HepG2 (cell line): ENCODE results near the gene CRTAC1. TPM values are rescaled to one million over a fixed set of nuclear protein-coding genes. Genes with fewer than 3 reads are reported as not detected.

ENCODE experiments used
- ATAC-seq: fragments of 200-7000 bp; cut with Tn5 transposase; 3 replicates; pipeline ENCODE4 v1.9.1; 2020; ENCODE audit warnings: mild to moderate bottlenecking, moderate library complexity
- BruUV-seq: library from RNA; stranded (reverse); fragments of 400-500 nt; replicated peaks from 2 replicates; lab custom pipeline; 2021; lab: Mats Ljungman, UMichigan
- CTCF ChIA-PET: fragments of 300-600 bp; formaldehyde crosslinking; extraction: SDS; loops from one replicate; lab custom pipeline; 2021; ENCODE audit warnings: low total read pairs, inconsistent platforms, low intra/inter-chr PET ratio; lab: Yijun Ruan, JAX
- POLR2A ChIA-PET: fragments of 350-600 bp; sonication (Branson Sonifier 250); formaldehyde crosslinking; loops from one replicate; lab custom pipeline; 2020; ENCODE audit warnings: antibody characterized with exemption, inconsistent platforms; lab: Yijun Ruan, JAX
- DNase-seq: peaks from one replicate; pipeline ENCODE4 v3.0.0-alpha.2; 2015; ENCODE audit warnings: low spot score
- FAIRE-seq: peaks from 3 replicates; lab custom pipeline; 2011; peaks lifted over from hg19 to GRCh38; lab: Jason Lieb, UNC
- H2AFZ ChIP-seq: one replicate; pipeline ENCODE4 v1.6.1; 2011; ENCODE audit warnings: low read length, inconsistent platforms
- H3K27ac ChIP-seq: fragments of 300-600 bp; 3 replicates; pipeline ENCODE4 v1.8.0; 2011; ENCODE audit warnings: mixed run types, mild to moderate bottlenecking, mixed read lengths, low read length, inconsistent platforms; ENCODE audit not compliant: insufficient read depth; ENCODE audit errors: extremely low read length
- H3K27me3 ChIP-seq, 2 experiments: fragments of 200-600 bp in 1 of 2; 2 replicates in 1 of 2; 3 replicates in 1 of 2; pipeline versions ENCODE4 v1.6.0 to v1.8.0; 2011; ENCODE audit warnings: low read length in 2 of 2, mild to moderate bottlenecking in 2 of 2, moderate library complexity in 2 of 2, inconsistent platforms in 1 of 2; ENCODE audit not compliant: insufficient read depth in 2 of 2, control insufficient read depth in 1 of 2
- H3K36me3 ChIP-seq, 2 experiments: fragments of 200-600 bp in 1 of 2; replicated peaks in 1 of 2; 2 replicates in 1 of 2; 3 replicates in 1 of 2; pipeline versions ENCODE4 v1.5.1 to v1.8.0; 2011; ENCODE audit warnings: low read length in 2 of 2, inconsistent platforms in 1 of 2; ENCODE audit not compliant: insufficient read depth in 2 of 2, control insufficient read depth in 1 of 2
- H3K4me1 ChIP-seq: 2 replicates; pipeline ENCODE4 v1.5.1; 2012; ENCODE audit warnings: low read length, inconsistent platforms; ENCODE audit not compliant: insufficient read depth
- H3K4me2 ChIP-seq: 2 replicates; pipeline ENCODE4 v1.6.0; 2011; ENCODE audit warnings: low read depth, low read length, inconsistent platforms
- H3K4me3 ChIP-seq, 3 experiments: fragments of 200-600 bp in 1 of 3; sonication (generic), shearing (Covaris generic) in 1 of 3; replicated peaks in 1 of 3; 2 replicates each; pipeline ENCODE4 v1.5.1; 2011 to 2016; ENCODE audit warnings: low read length in 3 of 3, inconsistent platforms in 2 of 3, low read depth in 2 of 3, mild to moderate bottlenecking in 2 of 3, control low read depth in 1 of 3, mixed read lengths in 1 of 3; ENCODE audit not compliant: insufficient read depth in 1 of 3
- H3K79me2 ChIP-seq: one replicate; pipeline ENCODE4 v1.6.1; 2011; ENCODE audit warnings: low read length, inconsistent platforms; ENCODE audit not compliant: insufficient read depth
- H3K9ac ChIP-seq: 2 replicates; pipeline ENCODE4 v1.6.0; 2011; ENCODE audit warnings: mild to moderate bottlenecking, low read depth, low read length, inconsistent platforms; ENCODE audit not compliant: insufficient read depth
- H3K9me3 ChIP-seq: 2 replicates; pipeline ENCODE4 v1.5.1; 2012; ENCODE audit warnings: mild to moderate bottlenecking, low read length
- H4K20me1 ChIP-seq: 2 replicates; pipeline ENCODE4 v1.6.0; 2011; ENCODE audit warnings: inconsistent platforms, mild to moderate bottlenecking, low read length, moderate library complexity; ENCODE audit not compliant: insufficient read depth
- AKAP8 ChIP-seq: sonication (generic); formaldehyde crosslinking; IDR thresholded peaks from 2 replicates; pipeline ENCODE4 v1.5.1; 2020; ENCODE audit warnings: mild to moderate bottlenecking, missing genetic modification reagents
- CREB1 ChIP-seq, 2 experiments: fragments of 450-650 bp in 1 of 2; IDR thresholded peaks; 2 replicates each; pipeline ENCODE4 v1.6.1; 2016 to 2017; ENCODE audit warnings: control low read depth in 1 of 2, mild to moderate bottlenecking in 1 of 2, missing compliant biosample characterization in 1 of 2, missing genetic modification characterization in 1 of 2
- SOX13 ChIP-seq, 3 experiments: fragments of 450-650 bp in 1 of 3; sonication (generic) in 1 of 3; formaldehyde crosslinking in 1 of 3; IDR thresholded peaks in 2 of 3; conservative IDR thresholded peaks in 1 of 3; 2 replicates each; pipeline versions ENCODE4 v1.5.0 to v1.6.1; 2016 to 2020; ENCODE audit warnings: antibody characterized with exemption in 1 of 3, mild to moderate bottlenecking in 1 of 3, missing compliant biosample characterization in 1 of 3, missing genetic modification reagents in 1 of 3, moderate library complexity in 1 of 3
- TOPORS ChIP-seq: sonication (generic); formaldehyde crosslinking; IDR thresholded peaks from 2 replicates; pipeline ENCODE4 v1.8.0; 2023; ENCODE audit warnings: mild to moderate bottlenecking, missing genetic modification reagents
- ZNF589 ChIP-seq: sonication (generic); formaldehyde crosslinking; conservative IDR thresholded peaks from 2 replicates; pipeline ENCODE4 v1.8.0; 2022; ENCODE audit warnings: mild to moderate bottlenecking, moderate library complexity, missing genetic modification reagents
- ZNF775 ChIP-seq: sonication (generic); formaldehyde crosslinking; IDR thresholded peaks from 2 replicates; pipeline ENCODE4 v1.4.0; 2020; ENCODE audit warnings: missing genetic modification reagents, mild to moderate bottlenecking, moderate library complexity, borderline replicate concordance
- WGBS: methylation state at CpG from one replicate; pipeline ENCODE4 v1.1.6; 2017; ENCODE audit warnings: low lambda C conversion rate; 5-methylcytosine and 5-hydroxymethylcytosine counted together
- in situ Hi-C: cut with HindIII; loops from 2 replicates; pipeline ENCODE4 v1.10.0; 2017; ENCODE audit warnings: low pct_unique_long_range_greater_than_20kb; ENCODE audit not compliant: extremely low pct_ligation_motif_present
- intact Hi-C: fragments of 100-400 bp; cut with micrococcal nuclease; formaldehyde crosslinking; loops from one replicate; pipeline ENCODE4 v1.10.0; 2022; ENCODE audit not compliant: unreplicated experiment
- polyA plus RNA-seq, 8 experiments: library from polyadenylated mRNA; depleted of rRNA in 3 of 8; stranded (reverse) in 7 of 8; unstranded in 1 of 8; fragments of >200 nt; fragmentation: Illumina TruSeq in 4 of 8; extraction: Trizol in 4 of 8; gene quantifications; 2 replicates each; pipeline versions ENCODE4 v1.2.1 to v1.2.3, GENCODE V29; 2011 to 2016; ENCODE audit warnings: low read depth in 4 of 8, missing spikeins in 1 of 8, mixed read lengths in 1 of 8; ENCODE audit not compliant: insufficient read depth in 1 of 8
- total RNA-seq, 5 experiments: library from RNA; depleted of rRNA; stranded (reverse); fragments of >200 nt; fragmentation: Illumina TruSeq; extraction: Trizol; gene quantifications; 2 replicates each; pipeline ENCODE4 v1.2.3, GENCODE V29; 2016; ENCODE audit warnings: low read depth in 1 of 5
- TF ChIP-seq, protein P1 (sequence below), 2 experiments: fragments of 450-650 bp in 1 of 2; sonication (generic) in 1 of 2; formaldehyde crosslinking in 1 of 2; IDR thresholded peaks; 2 replicates each; pipeline versions ENCODE4 v1.6.1 to v1.8.0; 2016 to 2022; ENCODE audit warnings: antibody characterized with exemption in 1 of 2, mild to moderate bottlenecking in 1 of 2, missing genetic modification reagents in 1 of 2

The CRTAC1 gene
- total and polyA plus RNA-seq, 2 of the 13 experiments (the other 11 are each of a cell fraction or from before 2014, with no cell fraction given): not detected

DNA sequence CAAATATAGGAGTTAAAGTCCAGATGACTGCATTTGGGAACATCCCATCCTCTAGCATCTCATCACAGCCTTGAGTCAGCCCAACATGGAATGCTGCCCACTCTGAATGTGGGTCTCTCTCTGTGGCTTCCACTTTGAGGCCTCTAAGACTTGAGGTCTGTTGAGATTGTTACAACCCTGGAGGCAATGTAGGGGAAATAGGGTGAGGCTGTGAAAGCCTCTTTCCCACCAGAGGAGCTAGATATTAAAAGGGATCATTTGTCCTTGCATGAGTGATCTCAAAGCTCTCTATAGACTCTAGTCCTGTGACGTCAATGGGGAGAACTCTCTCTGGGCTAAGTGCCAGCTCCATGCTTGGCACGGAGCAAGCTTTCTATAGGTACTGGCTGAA, 187.1 kb downstream of the CRTAC1 start:
- no peak for DNase-seq
- in situ Hi-C loops: no loop called here
- no peak for ATAC-seq
- Histone ChIP-seq H3K27ac (no peak overlapping the region), H2AFZ (no peak overlapping the region), H3K9ac (no peak overlapping the region), H4K20me1 (no peaks in the 10 kb centered on the region), H3K4me3 (no peak overlapping the region), H3K4me2 (no peak overlapping the region), H3K27me3 (peaks cover 0 to 6% of the 10 kb centered on the region in 2 experiments; a peak in 1 of 5 replicates), H3K4me1 (no peaks in the 10 kb centered on the region), H3K36me3 (no peaks in the 10 kb centered on the region), H3K9me3 (no peaks in the 10 kb centered on the region), H3K79me2 (no peaks in the 10 kb centered on the region)
- POLR2A ChIA-PET: no interaction called here
- no peak for FAIRE-seq
- WGBS: no CpG with 5 or more reads among the region's 2 CpGs
- CTCF ChIA-PET: no interaction called here
- no TSS peak for BruUV-seq
- intact Hi-C loops: no loop called here
- TF ChIP-seq ZNF775 (CRISPR knock-in tag): no peak
- peak; percentile 46 for TF ChIP-seq CREB1 (IDR thresholded peaks at IDR 0.05)
- TF ChIP-seq CREB1 (CRISPR knock-in tag; IDR thresholded peaks at IDR 0.05): no peak

DNA sequence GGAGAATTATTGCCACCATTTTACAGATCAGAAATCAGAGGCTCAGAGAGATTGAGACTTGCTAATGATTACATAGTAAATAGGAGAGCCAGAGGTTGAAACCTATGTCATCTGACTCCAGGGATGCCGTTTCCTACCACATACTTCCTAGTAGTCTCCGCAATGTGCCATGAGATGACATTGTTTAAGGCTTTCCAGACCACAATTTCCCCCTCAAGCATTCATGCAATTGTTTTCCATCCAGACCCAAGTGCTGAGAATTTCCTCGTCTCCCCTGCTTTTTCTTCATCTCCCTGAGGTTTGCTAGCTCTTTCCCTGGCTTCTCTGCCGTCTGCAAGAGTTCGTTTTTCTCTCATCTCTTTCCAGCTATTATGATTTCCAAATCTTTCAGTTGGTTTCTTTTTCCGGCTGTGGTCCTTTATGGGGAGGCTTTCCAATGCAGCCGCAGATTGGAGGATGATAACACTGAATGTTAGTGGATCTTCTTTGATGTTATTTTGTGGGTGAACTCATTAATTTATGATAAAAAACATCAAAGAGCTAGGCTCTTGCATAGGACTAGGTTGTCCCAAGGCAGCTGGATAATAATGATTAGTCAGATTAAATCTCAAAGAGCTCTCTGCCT, 187.7 kb downstream of the CRTAC1 start:
- in situ Hi-C loops: no loop called here
- TF ChIP-seq TOPORS (CRISPR knock-in tag): no peak
- no peak for TF ChIP-seq ZNF589 (CRISPR knock-in tag)
- TF ChIP-seq, protein P1, sequence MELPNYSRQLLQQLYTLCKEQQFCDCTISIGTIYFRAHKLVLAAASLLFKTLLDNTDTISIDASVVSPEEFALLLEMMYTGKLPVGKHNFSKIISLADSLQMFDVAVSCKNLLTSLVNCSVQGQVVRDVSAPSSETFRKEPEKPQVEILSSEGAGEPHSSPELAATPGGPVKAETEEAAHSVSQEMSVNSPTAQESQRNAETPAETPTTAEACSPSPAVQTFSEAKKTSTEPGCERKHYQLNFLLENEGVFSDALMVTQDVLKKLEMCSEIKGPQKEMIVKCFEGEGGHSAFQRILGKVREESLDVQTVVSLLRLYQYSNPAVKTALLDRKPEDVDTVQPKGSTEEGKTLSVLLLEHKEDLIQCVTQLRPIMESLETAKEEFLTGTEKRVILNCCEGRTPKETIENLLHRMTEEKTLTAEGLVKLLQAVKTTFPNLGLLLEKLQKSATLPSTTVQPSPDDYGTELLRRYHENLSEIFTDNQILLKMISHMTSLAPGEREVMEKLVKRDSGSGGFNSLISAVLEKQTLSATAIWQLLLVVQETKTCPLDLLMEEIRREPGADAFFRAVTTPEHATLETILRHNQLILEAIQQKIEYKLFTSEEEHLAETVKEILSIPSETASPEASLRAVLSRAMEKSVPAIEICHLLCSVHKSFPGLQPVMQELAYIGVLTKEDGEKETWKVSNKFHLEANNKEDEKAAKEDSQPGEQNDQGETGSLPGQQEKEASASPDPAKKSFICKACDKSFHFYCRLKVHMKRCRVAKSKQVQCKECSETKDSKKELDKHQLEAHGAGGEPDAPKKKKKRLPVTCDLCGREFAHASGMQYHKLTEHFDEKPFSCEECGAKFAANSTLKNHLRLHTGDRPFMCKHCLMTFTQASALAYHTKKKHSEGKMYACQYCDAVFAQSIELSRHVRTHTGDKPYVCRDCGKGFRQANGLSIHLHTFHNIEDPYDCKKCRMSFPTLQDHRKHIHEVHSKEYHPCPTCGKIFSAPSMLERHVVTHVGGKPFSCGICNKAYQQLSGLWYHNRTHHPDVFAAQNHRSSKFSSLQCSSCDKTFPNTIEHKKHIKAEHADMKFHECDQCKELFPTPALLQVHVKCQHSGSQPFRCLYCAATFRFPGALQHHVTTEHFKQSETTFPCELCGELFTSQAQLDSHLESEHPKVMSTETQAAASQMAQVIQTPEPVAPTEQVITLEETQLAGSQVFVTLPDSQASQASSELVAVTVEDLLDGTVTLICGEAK (IDR thresholded peaks at IDR 0.05): no peak
- TF ChIP-seq, protein P1 (CRISPR knock-in tag; IDR thresholded peaks at IDR 0.05): no peak
- TF ChIP-seq SOX13 (IDR thresholded peaks at IDR 0.05): no peak
- no peak for TF ChIP-seq SOX13 (CRISPR knock-in tag; conservative IDR thresholded peaks at IDR 0.05 in 1 of 2, IDR thresholded peaks at IDR 0.05 in 1 of 2)
- TF ChIP-seq AKAP8 (CRISPR knock-in tag): no peak

More for the DNA sequence above, 187.7 kb downstream of the CRTAC1 start:
- Histone ChIP-seq H3K4me2 (no peak overlapping the region), H3K79me2 (no peaks in the 10 kb centered on the region), H2AFZ (no peak overlapping the region), H4K20me1 (no peaks in the 10 kb centered on the region), H3K4me1 (no peaks in the 10 kb centered on the region), H3K27me3 (peaks cover 0 to 4% of the 10 kb centered on the region in 2 experiments; a peak in 1 of 5 replicates), H3K4me3 (no peak overlapping the region), H3K9me3 (no peaks in the 10 kb centered on the region), H3K9ac (no peak overlapping the region), H3K27ac (no peak overlapping the region), H3K36me3 (no peaks in the 10 kb centered on the region)
- BruUV-seq: no TSS peak
- ChIA-PET CTCF (no interaction called here), POLR2A (no interaction called here)
- FAIRE-seq (no peak), DNase-seq (no peak), ATAC-seq (no peak)
- intact Hi-C loops: no loop called here
- 32% methylated on average over 7 of the region's 7 CpGs for WGBS
